GM21576 (cell line): ENCODE measurements around the gene STRIP2.
"Not testable (repeated sequence)": the region's sequence is repeated elsewhere in the genome, so short reads cannot be mapped to it uniquely, and the experiment has no call there.

Experiments used
- ATAC-seq: cut with Tn5 transposase; IDR thresholded peaks from one replicate; pipeline ENCODE4 v1.9.1; 2021; ENCODE audit warnings: mild to moderate bottlenecking, moderate library complexity; ENCODE audit not compliant: unreplicated experiment

STRIP2 gene

GRCh38 chr7:129453510-129454248 lies 19.4 kb downstream of the STRIP2 start:
- no peak for ATAC-seq

GRCh38 chr7:129454249-129454551 lies 20.0 kb downstream of the STRIP2 start:
- ATAC-seq, result no peak

- no peak for ATAC-seq
Observed at GRCh38 chr7:129456421-129456820, 22.2 kb downstream of the STRIP2 start.

GRCh38 chr7:129457101-129457500 lies 22.9 kb downstream of the STRIP2 start:
- ATAC-seq, result no peak

- ATAC-seq, result no peak
Observed at GRCh38 chr7:129458171-129458570, 23.9 kb downstream of the STRIP2 start.

GRCh38 chr7:129461809-129462208 lies 27.6 kb downstream of the STRIP2 start:
- no peak for ATAC-seq

- no peak for ATAC-seq
Observed at GRCh38 chr7:129462420-129462819, 28.2 kb downstream of the STRIP2 start.

GRCh38 chr7:129464194-129464593 lies 30.0 kb downstream of the STRIP2 start:
- no peak for ATAC-seq

GRCh38 chr7:129465080-129465479 lies 30.8 kb downstream of the STRIP2 start:
- no peak for ATAC-seq

GRCh38 chr7:129466796-129467195 lies 32.6 kb downstream of the STRIP2 start:
- ATAC-seq, result no peak

GRCh38 chr7:129468087-129468486 lies 33.9 kb downstream of the STRIP2 start:
- ATAC-seq, result no peak

GRCh38 chr7:129468547-129468946 lies 34.3 kb downstream of the STRIP2 start:
- no peak for ATAC-seq

- ATAC-seq, result no peak
Observed at GRCh38 chr7:129469930-129470329, 35.7 kb downstream of the STRIP2 start.

- no peak for ATAC-seq
Observed at GRCh38 chr7:129470411-129470810, 36.2 kb downstream of the STRIP2 start.

GRCh38 chr7:129471402-129471827 lies 37.2 kb downstream of the STRIP2 start:
- ATAC-seq, result no peak

GRCh38 chr7:129475931-129476330 lies 41.7 kb downstream of the STRIP2 start:
- ATAC-seq, result not testable (repeated sequence)

GRCh38 chr7:129476398-129476797 lies 42.2 kb downstream of the STRIP2 start:
- not testable (repeated sequence) for ATAC-seq

- no peak for ATAC-seq
Observed at GRCh38 chr7:129479831-129480230, 45.6 kb downstream of the STRIP2 start.

GRCh38 chr7:129480674-129481363 lies 46.6 kb downstream of the STRIP2 start:
- no peak for ATAC-seq

- not testable (repeated sequence) for ATAC-seq
Observed at GRCh38 chr7:129481376-129481775, 47.1 kb downstream of the STRIP2 start.

- ATAC-seq, result no peak
Observed at GRCh38 chr7:129482781-129483180, 48.5 kb downstream of the STRIP2 start.

- ATAC-seq, result no peak
Observed at GRCh38 chr7:129489491-129489890, 55.3 kb downstream of the STRIP2 start.

- ATAC-seq, result no peak
Observed at GRCh38 chr7:129492391-129492790, 58.2 kb downstream of the STRIP2 start.
